Fibroblast of the conjunctiva (primary cell): ENCODE data around the gene MAP3K2.

Experiments
- DNase-seq: peaks from one replicate; pipeline ENCODE4 v3.0.0-alpha.2; 2010; ENCODE audit warnings: low read depth

Gene MAP3K2

GRCh38 chr2:127293386-127293747 lies 94.4 kb downstream of the MAP3K2 start:
- no peak for DNase-seq

- no peak for DNase-seq
Measured at GRCh38 chr2:127288274-127288673, 99.5 kb downstream of the MAP3K2 start.

- no peak for DNase-seq
Measured at GRCh38 chr2:127283275-127283674, 104.5 kb downstream of the MAP3K2 start.

GRCh38 chr2:127280693-127281092 lies 107.1 kb downstream of the MAP3K2 start:
- no peak for DNase-seq

GRCh38 chr2:127279781-127280180 lies 108.0 kb downstream of the MAP3K2 start:
- no peak for DNase-seq

- DNase-seq: no peak
Measured at GRCh38 chr2:127278959-127279358, 108.8 kb downstream of the MAP3K2 start.

- no peak for DNase-seq
Measured at GRCh38 chr2:127277028-127277427, 110.7 kb downstream of the MAP3K2 start.

- DNase-seq: no peak
Measured at GRCh38 chr2:127275789-127276188, 112.0 kb downstream of the MAP3K2 start.

GRCh38 chr2:127275356-127275755 lies 112.4 kb downstream of the MAP3K2 start:
- DNase-seq: no peak

- no peak for DNase-seq
Measured at GRCh38 chr2:127270663-127271062, 117.1 kb downstream of the MAP3K2 start.

GRCh38 chr2:127261804-127262406 lies 125.9 kb downstream of the MAP3K2 start:
- peak; percentile 32 for DNase-seq

GRCh38 chr2:127259355-127259754 lies 128.4 kb downstream of the MAP3K2 start:
- DNase-seq: no peak

GRCh38 chr2:127256866-127257265 lies 130.9 kb downstream of the MAP3K2 start:
- no peak for DNase-seq

- DNase-seq: no peak
Measured at GRCh38 chr2:127256381-127256780, 131.4 kb downstream of the MAP3K2 start.

GRCh38 chr2:127255721-127256120 lies 132.1 kb downstream of the MAP3K2 start:
- DNase-seq: no peak

- DNase-seq: no peak
Measured at GRCh38 chr2:127255146-127255545, 132.6 kb downstream of the MAP3K2 start.

- no peak for DNase-seq
Measured at GRCh38 chr2:127254386-127254981, 133.3 kb downstream of the MAP3K2 start.
